ENCODE data around the gene FLYWCH1.

DNA sequence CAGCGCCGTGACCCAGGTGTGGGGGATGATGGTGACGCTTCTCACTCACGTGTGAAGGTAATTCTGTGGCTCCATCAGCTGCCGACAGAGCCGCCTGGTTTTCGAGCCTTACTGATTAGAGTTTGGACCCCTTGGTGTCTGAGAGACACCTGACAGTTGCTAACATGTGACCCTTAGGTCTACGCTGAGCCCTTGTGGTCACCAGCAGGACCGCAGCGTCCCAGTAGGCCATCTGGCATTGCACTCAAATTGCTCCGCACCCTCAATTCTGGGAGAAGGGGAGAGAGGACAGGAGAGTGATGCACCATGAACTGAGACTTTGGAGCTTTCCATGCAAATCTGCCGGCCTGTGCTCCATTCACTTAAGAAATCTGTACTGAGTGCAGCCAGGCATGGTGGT lies 2.5 kb downstream of the FLYWCH1 start:
- TF ChIP-seq CTCF (IDR thresholded peaks at IDR 0.05) (no peak), POLR2A (IDR thresholded peaks at IDR 0.05) (no peak)
